HG03139 (cell line): ENCODE measurements around the gene PDE4DIP.
"Not testable (repeated sequence)": the region's sequence is repeated elsewhere in the genome, so short reads cannot be mapped to it uniquely, and the experiment has no call there.

Experiments
- ATAC-seq: cut with Tn5 transposase; IDR thresholded peaks from one replicate; pipeline ENCODE4 v1.9.1; 2021; ENCODE audit not compliant: unreplicated experiment

PDE4DIP gene

DNA sequence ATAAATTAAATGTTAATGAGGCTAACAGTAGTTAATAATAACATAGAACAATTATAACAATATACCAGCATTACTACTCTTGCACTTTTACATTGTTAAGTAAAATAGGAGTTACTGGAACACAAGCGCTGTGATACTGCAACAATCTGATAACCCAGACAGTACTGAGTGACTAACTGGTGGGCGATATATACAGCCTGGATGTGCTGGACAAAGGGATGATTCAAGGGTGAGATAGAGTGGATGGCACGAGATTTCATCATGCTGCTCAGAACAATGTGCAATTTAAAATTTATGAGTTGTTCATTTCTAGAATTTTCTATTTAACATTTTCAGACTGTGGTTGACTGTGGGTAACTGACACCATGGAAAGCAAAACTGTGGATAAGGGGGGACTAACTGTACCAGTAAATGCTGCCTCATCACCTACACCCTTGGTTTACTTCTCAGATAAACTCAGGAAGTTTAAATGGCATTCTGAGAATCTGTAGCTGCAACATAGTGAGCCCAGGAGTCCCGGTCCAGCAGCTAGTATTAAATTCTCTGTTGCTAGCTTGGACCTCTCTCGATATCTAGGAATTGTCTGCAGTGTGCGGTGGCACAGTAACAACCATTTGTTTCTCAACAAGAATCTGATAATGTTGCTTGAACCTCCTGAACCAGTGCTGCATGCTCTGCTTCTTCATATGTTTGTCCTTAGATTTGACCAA is 24.9 kb downstream of the PDE4DIP start:
- not testable (repeated sequence) for ATAC-seq

- ATAC-seq = not testable (repeated sequence)
Measured at GRCh38 chr1:148869634-148869961, 25.4 kb downstream of the PDE4DIP start.

DNA sequence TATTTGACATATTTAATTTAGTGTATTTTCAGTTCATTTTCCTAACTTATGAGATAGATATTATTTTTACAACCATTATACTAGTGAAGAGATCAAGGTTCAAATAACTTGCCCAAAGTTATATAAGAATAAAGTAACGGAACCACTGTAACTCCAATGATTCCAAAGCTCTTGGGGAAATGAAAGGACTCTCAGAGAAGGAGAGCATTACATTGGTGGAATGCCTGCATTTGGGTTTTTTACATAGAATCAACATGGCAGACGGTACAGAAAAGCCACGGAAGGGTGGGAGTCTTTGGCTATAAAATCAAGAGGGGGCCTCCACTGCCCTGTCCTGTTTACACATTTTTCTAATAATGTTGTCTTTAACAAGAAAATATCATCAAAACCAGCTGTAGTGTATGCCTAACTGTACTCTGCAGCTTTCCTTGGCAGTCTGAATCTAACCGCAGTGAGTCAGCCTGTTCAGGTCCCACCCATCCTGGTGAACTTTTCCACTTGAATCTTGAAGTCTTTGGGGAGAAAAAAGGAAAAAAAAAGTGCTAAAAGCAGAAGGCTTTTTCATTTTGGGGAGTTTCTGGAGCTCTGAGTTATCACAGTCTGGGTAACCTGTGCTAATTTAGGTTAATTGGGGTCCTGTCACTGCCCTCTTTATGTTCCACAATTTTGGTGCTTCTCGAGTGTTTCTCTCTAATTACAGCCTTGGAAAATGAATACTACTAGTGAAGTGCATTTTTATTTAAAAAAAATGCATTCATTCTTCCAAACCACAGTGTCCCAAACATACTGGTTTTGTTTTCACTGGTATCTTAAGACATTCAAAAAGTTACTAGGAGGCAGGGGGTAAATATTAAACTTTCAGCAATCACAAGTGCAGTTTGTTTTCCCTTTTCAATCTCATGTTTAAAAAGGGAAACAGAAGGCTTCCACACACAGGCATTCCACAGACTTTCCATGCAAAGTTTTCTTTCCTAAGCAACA is 30.5 kb downstream of the PDE4DIP start:
- not testable (repeated sequence) for ATAC-seq

DNA sequence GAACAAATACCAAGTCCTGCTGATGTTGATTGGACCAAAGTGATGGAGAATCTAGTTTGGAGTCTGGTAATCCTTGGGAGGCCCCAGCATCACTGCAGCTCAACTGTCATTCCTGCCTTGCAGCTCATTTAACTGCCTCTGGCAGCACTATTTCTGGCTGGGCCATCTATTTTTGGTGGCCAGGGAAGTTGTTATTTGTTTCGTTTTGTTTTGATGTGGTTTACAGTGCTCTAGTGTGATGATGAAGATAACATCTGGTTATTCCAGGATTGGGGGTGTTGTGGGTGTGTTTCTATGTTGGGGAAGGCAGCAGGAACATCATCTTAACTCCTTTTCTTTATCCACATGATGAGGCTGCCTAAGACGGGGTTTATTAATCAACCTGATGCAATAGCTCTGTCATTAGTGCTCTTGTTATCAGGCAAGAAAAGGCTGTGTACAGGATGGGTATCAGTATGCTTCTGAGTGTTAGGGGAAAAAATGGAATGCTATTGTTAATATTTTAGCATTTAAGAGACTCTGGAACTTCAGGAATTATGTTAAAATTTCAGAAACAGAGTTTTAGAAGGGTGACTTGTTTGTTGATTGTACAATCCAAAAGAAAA is 35.7 kb downstream of the PDE4DIP start:
- ATAC-seq = not testable (repeated sequence)

DNA sequence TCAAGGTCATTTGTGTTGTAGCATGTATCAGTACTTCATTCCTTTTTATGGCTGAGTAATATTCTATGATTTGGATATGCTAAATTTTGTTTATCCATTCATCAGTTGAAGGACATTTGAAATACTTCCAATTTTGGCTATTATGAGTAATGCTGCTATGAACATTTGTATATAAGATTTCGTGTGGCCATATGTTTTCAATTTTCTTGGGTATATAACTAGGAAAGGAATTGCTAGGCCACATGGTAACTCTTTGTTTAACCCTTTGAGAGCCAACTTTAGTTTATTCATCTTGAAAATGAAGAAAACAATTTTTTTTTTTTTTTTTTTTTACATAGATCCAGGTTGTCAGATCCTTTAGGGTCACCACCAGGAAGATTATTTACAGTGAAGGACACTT is 37.0 kb downstream of the PDE4DIP start:
- not testable (repeated sequence) for ATAC-seq

- not testable (repeated sequence) for ATAC-seq
Measured at GRCh38 chr1:148885219-148885618, 41.0 kb downstream of the PDE4DIP start.

DNA sequence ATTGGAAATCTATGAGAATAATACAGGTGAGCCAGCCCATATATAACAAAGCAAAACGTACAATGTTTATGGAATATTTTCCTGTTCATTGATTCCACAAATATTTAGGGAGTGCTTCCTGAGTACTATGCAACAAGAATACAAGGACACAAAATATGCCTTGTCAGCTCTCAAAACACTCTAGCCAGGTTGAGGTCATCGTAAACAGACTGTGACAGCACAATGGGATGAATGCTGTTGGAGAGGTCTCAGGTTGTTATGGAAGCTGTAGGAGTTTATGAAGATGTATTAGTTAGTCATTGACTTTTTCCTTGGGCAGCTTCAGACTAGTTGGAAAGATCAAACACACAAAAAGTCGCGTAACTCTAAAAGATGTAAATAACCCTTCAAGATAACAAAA is 42.1 kb downstream of the PDE4DIP start:
- ATAC-seq = not testable (repeated sequence)

GRCh38 chr1:148888597-148888996 is 44.4 kb downstream of the PDE4DIP start:
- ATAC-seq = not testable (repeated sequence)

- ATAC-seq = not testable (repeated sequence)
Measured at GRCh38 chr1:148889267-148890074, 45.2 kb downstream of the PDE4DIP start.

- ATAC-seq = not testable (repeated sequence)
Measured at GRCh38 chr1:148890075-148890568, 45.9 kb downstream of the PDE4DIP start.

DNA sequence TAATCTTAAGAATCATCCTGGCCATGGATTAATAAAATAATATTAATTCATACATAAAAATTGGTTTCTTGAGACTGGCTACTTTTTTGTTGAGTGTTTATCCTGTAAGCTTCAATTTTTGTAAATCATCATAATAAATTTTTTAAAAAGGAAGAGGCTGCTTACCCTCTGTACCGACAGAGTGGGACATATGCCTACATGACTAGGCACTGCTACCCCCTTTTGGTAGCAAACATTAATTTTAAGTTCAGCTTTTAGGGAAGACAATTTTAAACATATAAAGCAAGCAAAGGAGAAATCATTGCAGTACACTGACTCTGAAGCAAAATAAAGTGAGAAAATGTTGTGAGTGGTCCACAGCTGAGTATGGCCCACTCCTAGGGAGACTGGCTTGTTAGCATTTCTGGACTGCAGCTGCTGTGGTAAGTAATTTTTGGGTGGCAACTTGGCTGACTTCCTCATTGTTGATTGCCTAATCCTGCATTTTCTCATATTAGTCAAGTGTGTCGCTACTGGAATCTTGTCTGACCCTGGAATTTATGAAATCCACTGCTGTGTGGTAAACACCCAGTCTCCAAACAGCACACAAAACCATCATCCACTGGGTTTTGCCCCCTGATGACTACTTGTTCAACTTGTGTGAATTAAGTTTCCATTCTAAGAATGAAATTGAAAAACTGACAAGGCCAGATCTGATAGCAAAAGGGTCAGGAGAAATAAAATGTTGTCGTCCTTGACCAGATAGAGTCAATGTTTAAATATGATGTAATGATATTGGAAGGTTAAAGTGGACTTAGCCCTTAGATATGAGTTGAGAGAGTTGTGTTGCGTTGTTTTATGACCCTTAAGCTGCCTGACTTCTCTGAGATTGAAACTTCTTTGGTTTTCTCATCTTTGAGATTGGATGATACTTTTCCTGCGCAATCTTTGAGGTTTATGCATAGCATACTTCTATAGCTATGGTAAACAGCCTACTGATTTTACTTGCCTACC is 50.4 kb downstream of the PDE4DIP start:
- not testable (repeated sequence) for ATAC-seq

DNA sequence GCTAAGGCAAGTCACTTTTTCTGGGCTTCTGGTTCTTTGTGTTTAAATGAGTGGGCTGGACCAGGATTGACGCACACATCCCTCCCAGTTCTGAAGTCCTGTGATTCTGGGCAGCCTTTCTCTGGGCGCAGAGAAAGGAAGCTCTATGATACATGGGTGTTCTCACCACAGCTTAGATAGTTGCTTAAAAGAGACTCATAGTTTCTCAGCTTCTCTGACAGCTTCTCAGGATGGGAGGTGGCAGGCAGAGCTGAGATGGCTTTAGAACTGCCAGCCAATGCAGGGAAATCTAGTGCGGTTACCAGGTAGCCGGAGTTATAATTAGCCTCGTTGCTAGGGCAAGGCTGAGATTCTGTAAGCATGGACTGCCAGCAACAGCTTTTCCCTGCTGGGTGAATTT is 55.8 kb downstream of the PDE4DIP start:
- not testable (repeated sequence) for ATAC-seq

GRCh38 chr1:148900691-148901090 is 56.5 kb downstream of the PDE4DIP start:
- ATAC-seq = not testable (repeated sequence)

GRCh38 chr1:148901150-148901952 is 57.1 kb downstream of the PDE4DIP start:
- not testable (repeated sequence) for ATAC-seq

DNA sequence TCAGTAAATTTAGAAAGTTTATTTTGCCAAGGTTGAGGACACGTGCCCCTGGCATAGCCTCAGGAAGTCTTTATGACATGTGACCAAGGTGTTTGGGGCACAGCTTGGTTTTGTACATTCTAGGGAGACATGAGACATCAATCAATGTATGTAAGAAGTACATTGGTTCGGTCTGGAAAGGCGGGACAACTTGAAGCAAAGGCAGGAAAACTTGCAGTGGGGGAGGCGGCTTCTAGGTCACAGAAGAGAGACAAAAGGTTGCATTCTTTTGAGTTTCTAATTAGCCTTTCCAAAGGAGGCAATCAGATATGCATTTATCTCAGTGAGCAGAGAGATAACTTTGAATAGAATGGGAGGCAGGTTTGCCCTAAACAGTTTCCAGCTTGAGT is 57.7 kb downstream of the PDE4DIP start:
- not testable (repeated sequence) for ATAC-seq

DNA sequence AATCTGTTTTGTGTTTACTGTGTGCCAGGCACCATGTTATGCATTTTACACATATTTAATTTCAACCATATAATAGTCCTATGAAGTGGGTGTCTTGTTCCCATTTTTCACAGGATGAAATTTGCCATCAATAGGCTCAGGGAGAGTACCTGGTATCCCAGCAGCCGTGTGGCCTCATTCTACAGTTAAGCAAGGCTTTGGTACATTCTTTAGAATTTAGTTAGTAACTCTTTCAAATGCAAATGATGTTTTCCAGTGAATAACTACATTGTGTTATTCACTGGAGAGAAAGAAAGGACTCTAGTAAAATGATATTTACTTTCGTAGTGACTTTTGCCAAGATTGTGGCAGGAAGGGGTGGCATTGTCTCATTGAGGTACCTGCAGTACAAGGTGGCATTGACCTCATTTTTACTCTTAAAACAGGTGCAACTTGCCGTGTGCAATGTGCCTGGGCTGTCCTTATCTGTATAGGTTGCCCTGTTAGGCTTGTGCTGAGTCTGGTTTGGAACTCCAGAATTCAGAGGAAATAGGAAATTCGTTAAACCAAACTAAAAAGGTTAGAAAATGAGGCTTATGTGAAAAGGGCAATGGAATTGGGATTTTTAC is 65.1 kb downstream of the PDE4DIP start:
- ATAC-seq = not testable (repeated sequence)

DNA sequence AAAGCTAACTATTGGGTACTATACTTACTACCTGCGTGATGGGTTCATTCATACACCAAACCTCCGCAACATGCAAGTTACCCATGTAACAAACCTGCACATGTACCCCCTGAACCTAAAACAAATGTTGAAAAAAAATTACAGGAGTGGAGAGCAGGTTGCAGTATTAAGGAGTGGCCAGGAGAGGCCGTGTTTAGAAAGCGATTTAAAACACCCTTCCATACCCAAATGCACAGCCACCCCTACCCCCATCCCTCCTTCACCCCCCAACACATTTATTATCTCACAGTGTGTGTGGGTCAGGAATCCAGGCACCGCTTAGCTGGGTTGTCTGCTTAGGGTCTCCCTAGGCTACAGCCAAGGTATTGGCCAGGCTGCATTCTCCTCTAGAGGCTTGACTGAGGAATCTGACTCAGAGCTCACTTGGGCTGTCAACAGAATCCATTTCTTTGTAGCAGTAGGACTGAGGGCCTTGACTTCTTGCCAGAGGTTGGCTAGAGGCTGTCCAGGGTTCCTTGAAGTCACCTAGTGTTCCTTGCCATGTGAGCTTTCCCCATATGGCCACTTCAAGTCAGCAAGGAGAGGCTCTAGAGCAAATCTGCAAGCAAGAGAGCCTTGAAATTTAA is 67.2 kb downstream of the PDE4DIP start:
- ATAC-seq = not testable (repeated sequence)

- not testable (repeated sequence) for ATAC-seq
Measured at GRCh38 chr1:148916222-148916621, 72.0 kb downstream of the PDE4DIP start.
